ENCODE results near the gene MELK. TPM values are rescaled to one million over a fixed set of nuclear protein-coding genes. Genes with fewer than 3 reads are reported as not detected.

Gene MELK
- total and polyA plus RNA-seq, 10 of the 15 experiments (the other 5 are each of a cell fraction or from before 2014, with no cell fraction given), result 38.7 to 80.3 (median 51.6) TPM

- H3K9ac ChIP-seq (ENCODE audit: control insufficient read depth, insufficient read depth, low read length), result no peak overlapping the region
- H2AFZ ChIP-seq (ENCODE audit: control insufficient read depth, low read depth, low read length), result no peak overlapping the region
- H3K9me3 ChIP-seq (replicated peaks; ENCODE audit: control insufficient read depth, insufficient read depth, low read length), result no peaks in the 10 kb centered on the region
- intact Hi-C loops (cut with micrococcal nuclease; ENCODE audit: unreplicated experiment), result no loop called here
- in situ Hi-C loops (cut with MboI), result no loop called here
- H3K79me2 ChIP-seq (ENCODE audit: control insufficient read depth, insufficient read depth, low read length), result no peaks in the 10 kb centered on the region
- RAD21 ChIA-PET (ENCODE audit: unreplicated experiment), result no interaction called here
- FAIRE-seq (no peak), DNase-seq (ENCODE audit: low read depth, low spot score) (no peak), ATAC-seq (no peak)
- BruUV-seq (replicated peaks), result no TSS peak
- CTCF ChIA-PET, result interaction anchor here (1.0 kb wide), 1 partner anchor 15 kb away, joined by 3 read pairs; no protein-coding TSS in a partner anchor
- WGBS (ENCODE audit: insufficient coverage, insufficient replicate concordance, low lambda C conversion rate, missing lambda C conversion rate), result 96% methylated on average over 3 of the region's 3 CpGs
- no peaks in the 10 kb centered on the region for H3K4me1 ChIP-seq (ENCODE audit: control insufficient read depth, insufficient read depth, low read length)
- no peak overlapping the region for H3K4me3 ChIP-seq
- H3K4me2 ChIP-seq (ENCODE audit: control insufficient read depth, insufficient read depth), result no peak overlapping the region
- TF ChIP-seq CHD2 (IDR thresholded peaks at IDR 0.05; ENCODE audit: borderline replicate concordance, low read depth, low read length) (no peak), E2F4 (IDR thresholded peaks at IDR 0.05; ENCODE audit: low read depth, low read length) (no peak), YBX1 (IDR thresholded peaks at IDR 0.05) (no peak), BMI1 (IDR thresholded peaks at IDR 0.05; ENCODE audit: borderline replicate concordance) (no peak), HCFC1 (IDR thresholded peaks at IDR 0.05; ENCODE audit: low read length) (no peak), CHD1 (IDR thresholded peaks at IDR 0.05; ENCODE audit: low read depth, low read length) (no peak), LARP7 (IDR thresholded peaks at IDR 0.05) (no peak), POLR2AphosphoS5 (IDR thresholded peaks at IDR 0.05; ENCODE audit: low read length) (no peak)
- peaks cover 10% of the 10 kb centered on the region in 2 experiments for H3K36me3 ChIP-seq (ENCODE audit: control insufficient read depth in 2 of 2, insufficient read depth in 2 of 2, low read length in 1 of 2)
- SMC1A ChIA-PET (ENCODE audit: uncharacterized antibody, unreplicated experiment), result no interaction called here
- POLR2A ChIA-PET, result no interaction called here
- H4K20me1 ChIP-seq (ENCODE audit: control insufficient read depth, insufficient read depth), result no peaks in the 10 kb centered on the region
- H3K27me3 ChIP-seq (replicated peaks in 1 of 2; ENCODE audit: control insufficient read depth in 2 of 2, insufficient read depth in 2 of 2, low read length in 1 of 2), result no peaks in the 10 kb centered on the region
- H3K27ac ChIP-seq (ENCODE audit: control insufficient read depth, insufficient read depth), result no peak overlapping the region
Observed at GRCh38 chr9:36594213-36594612, 21.5 kb downstream of the MELK start.

Measured in GM12878 (cell line).